ENCODE measurements around the gene CYP2W1.
"Not testable (repeated sequence)": the region's sequence is repeated elsewhere in the genome, so short reads cannot be mapped to it uniquely, and the experiment has no call there.

Gene CYP2W1

DNA sequence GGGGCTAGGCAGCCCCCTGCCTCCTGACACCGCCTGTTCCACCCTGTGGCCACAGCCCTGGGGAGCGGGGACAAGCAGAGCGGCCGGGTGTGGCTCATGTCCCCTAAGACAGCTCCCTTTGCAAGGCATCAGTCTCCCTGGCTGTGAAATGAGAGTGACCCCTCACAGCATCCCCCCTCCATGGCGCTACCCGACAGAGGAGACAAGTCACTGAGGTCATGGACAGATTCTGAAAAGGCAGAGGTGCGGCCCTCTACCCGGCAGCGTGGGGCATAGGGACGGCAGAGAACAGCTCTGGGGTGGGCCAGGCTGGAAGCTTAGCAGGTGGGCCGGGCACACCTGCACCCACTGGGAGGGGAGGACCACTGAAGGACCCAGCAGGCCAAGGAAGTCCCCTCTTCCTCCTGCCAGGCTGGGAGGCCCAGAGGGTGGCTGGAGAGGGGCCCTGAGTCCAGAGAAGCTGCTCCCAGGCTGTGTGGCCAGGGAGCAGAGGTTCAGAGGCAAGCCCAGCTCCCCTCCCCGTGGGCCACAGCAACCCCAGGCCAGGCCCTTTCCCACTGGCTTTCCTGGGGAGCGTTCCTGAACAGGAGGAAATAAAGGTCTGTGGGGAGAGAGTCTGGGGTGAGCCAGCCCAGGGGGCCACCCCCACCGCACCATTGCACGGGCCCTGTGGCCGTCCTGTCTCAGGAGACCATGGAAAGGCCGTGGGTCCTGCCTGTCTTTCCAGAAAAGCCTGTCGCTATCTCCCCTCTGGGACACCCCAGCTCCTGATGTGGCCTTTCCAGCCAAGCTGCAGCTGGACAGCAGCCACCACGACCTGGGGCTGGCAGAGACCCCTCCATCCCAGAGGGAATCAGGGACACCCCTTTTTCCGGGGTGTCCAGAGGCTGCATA lies 30.2 kb upstream of the CYP2W1 start:
- DNase-seq = no peak

GRCh38 chr7:953547-954327 lies 29.2 kb upstream of the CYP2W1 start:
- DNase-seq = peak; percentile 33

GRCh38 chr7:954330-955238 lies 28.4 kb upstream of the CYP2W1 start, which contains the start of gene ADAP1:
ADAP1 (minus strand) TSS chr7:954680; CDS start chr7:954477, 203 bp downstream.
- peak; percentile 62 for DNase-seq

- DNase-seq = no peak
These were observed 26.9 kb upstream of the CYP2W1 start for GRCh38 chr7:956031-956430.

GRCh38 chr7:957418-958220 lies 25.4 kb upstream of the CYP2W1 start:
- DNase-seq = no peak

DNA sequence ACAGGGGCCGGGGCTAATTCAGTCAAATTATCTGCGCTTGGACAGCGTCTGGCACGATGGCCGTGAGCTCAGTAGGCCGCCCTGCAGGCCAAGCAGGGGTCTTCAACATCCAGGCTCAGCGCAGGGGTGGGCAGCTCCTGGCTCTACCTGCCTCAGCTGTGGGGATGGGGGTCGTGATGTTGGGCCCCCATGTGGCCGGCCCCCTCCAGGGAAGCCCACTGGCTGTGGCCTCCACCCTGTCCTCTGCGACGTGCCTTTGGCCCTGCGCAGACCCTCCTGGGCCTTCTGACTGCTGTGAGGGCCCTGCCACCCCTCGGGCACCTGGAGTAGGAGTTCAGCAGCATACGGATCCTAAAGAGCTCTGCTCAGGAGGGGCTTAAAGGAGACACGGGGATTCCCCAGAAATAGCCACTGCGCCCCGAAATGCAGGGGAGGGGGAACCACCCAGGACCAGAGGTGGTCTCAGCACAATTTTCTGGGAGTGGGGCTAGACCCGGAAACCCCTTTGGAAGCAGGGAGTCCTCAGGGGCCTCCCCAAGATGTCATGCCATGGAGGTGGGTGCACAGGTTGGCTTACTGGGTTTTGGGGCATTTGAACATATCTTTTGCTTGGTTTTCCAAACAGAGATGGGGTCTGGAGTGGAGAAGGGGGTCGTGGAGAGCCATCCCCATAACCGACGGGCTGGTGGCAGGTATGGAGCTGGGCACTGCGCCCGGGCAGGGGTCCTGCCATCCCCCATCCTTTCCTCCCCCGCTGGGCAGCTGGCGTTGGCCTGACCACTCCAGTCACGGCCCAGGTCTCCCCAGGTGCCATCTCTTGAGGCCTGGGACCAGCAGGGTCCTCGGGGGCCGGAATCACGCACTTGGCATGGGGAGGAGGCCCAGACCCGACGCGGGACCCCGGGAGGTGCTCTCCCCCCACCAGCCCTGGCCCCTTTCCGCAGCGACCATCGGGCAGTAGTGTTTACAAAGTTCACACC lies 24.5 kb upstream of the CYP2W1 start:
- no peak for DNase-seq

DNA sequence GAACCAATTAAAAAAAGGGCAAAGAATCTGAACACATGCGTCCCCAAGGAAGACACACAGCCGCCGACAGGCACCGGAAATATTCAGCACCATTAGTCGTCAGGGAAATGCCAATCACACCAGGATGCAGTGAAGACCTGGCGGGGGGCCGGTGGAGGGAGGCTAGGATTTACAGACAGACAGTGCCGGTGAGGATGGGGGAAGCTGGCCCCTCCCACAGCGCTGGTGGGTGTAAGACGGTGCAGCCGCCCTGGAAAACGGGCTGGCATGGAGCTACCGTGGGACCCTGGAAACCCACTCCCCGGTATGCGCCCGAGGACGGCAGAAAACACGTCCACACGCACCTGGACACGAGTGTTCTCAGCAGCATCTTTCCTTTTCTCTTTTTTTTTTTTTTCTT lies 23.7 kb upstream of the CYP2W1 start:
- no peak for DNase-seq

- DNase-seq = not testable (repeated sequence)
These were observed 23.2 kb upstream of the CYP2W1 start for GRCh38 chr7:959740-960139.

GRCh38 chr7:960269-960871 lies 22.6 kb upstream of the CYP2W1 start:
- no peak for DNase-seq

DNA sequence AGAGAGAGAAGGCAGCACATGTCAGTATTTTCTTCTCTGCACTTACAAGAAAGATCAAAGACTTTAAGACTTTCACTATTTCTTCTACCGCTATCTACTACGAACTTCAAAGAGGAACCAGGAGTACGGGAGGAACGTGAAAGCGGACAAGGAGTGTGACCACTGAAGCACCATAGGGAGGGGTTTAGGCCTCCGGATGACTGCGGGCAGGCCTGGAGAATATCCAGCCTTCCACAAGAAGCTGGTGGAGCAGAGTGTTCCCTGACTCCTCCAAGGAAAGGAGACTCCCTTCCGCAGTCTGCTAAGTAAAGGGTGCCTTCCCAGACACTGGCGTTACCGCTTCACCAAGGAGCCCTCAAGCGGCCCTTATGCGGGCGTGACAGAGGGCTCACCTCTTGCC lies 22.0 kb upstream of the CYP2W1 start:
- not testable (repeated sequence) for DNase-seq

DNA sequence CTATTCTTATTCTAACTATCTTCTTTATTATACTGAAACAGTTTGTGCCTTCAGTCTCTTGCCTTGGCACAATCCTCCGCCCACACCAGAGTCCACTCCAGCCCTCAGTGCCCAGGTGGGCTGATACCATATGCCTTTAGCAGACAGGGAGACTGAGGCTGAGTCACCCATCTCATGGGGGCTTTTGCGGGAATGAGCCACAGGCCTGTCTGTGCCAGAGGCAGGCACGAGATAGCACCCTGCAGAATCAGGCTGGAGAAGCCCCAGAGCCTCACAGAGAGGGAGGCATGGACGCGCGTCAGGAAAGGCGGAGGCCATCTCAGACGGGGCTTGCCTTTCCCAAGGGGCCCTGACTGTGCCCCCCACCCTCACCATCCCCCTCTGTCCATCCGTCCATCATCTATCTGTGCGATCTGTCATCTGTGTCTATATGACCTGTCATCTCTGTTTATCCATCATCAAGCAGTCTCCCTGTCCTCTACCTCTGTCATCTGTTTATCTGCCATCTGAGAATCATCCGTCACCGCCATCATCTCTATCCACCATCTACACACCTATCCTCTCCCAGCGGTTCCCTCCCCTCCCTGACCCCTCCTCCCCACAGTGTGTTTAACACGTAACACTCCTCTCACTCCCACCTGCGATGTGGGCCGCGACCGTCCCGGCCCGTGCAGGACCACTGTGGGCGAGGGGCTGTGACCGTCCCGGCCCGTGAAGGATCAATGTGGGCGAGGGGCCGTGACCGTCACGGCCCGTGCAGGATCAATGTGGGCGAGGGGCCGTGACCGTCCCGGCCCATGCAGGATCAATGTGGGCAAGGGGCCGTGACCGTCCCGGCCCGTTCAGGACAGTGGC lies 21.2 kb upstream of the CYP2W1 start:
- DNase-seq = no peak

DNA sequence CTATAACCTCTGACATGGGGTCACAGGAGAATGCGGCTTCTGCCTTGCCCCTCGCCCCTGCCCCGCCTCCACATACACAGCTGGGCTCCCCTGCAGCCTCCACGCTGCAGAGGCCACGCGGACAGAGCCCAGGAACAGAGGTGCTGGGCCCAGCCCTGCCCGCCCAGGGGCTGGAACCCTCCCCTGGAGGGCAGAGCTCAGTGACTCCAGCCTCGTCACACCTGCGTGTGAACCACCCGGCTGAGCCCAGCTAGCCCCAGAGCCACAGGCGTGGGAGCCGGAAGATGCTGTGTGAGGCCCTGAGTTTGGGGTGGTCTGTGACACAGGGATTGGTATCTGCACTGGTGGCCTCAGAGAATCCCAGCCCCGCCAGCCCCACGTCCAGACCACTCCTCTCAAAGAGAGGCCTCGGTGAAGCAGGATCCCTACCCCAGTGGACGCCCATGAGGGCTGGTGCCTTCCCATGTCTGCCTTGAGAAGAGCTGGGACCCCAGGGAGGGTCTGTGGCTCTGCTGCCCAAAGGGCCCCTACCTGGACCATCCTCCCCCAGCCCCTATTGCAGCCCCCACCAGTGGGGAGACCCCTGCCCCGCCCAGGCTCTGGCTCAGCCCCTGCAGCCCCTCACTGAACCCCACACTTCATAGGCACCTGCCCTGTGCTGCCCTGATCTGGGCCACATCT lies 20.4 kb upstream of the CYP2W1 start:
- DNase-seq = no peak

GRCh38 chr7:963236-964078 lies 19.5 kb upstream of the CYP2W1 start:
- DNase-seq = no peak

GRCh38 chr7:964401-965231 lies 18.4 kb upstream of the CYP2W1 start:
- DNase-seq = no peak

DNA sequence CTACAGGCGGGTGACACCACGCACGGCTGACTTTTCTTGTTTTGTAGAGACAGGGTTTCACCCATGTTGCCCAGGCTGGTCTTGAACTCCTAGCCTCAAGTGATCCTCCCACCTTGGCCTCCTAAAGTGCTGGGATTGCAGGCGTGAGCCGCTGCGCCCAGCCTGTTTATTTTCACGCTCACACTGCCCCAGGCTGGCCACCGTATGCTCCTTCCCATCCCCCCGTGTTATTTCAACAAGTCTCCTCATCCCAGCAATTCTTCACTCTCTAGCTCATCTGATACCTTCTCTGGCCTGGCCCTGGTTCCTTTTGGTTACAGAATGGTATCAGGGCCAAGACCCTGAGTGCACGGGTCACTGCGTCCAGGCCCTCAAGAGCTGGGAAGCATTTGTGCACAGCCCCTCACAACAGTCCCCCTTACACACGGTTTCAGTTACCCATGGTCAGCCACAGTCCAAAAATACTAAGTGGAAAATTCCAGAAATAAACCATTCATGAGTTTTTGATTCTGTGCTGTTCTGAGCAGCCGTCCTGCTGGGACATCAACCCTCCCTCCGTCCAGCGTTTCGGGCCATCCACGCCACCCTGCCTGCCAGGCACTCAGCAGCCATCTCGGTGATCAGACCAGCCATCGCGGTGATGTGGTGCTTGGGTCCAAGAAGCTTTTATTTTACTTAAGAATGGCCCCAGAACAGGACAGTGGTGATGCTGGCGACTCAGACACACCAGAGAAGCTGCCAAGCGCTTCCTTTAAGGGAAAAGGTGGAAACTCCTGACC lies 16.5 kb upstream of the CYP2W1 start:
- no peak for DNase-seq

Data from CD4-positive, alpha-beta T cell treated with Interleukin-17A for 1 hour (primary cell).